Measurements from ENCODE around the gene ABO.
A peak's percentile ranks its signal among the peaks of the same experiment; 100 is the strongest.

The ABO gene

DNA sequence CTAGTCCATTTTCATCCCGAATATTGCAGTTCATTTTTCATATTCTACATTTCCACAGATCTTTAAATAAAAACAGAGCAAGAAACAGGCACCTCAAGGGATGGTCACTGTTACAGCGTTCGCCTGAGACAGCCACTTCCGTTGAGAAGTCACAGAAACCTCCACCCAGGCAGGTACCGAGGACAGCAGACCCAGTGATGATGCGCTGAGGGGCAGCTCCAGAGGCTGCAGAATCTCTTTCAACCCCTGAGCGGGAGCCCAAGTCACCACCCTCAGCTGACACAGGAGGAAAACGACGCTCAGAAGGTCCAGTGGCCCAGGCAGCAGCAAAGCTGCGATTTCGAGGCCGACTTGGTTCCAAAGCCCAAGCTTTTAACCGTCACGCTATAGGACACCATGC is 32.8 kb downstream of the ABO start:
- Histone ChIP-seq H3K27me3 (ENCODE audit: insufficient read depth, low read length, poor library complexity, severe bottlenecking) (no peaks in the 10 kb centered on the region), H4K20me1 (ENCODE audit: insufficient read depth, low read length, poor library complexity, severe bottlenecking) (no peaks in the 10 kb centered on the region), H3K9me3 (ENCODE audit: insufficient read depth, low read depth, low read length) (no peaks in the 10 kb centered on the region), H3F3A (ENCODE audit: low read depth) (no peaks in the 10 kb centered on the region), H3K4me3 (ENCODE audit: low read length, poor library complexity, severe bottlenecking) (no peak overlapping the region), H3K9me2 (replicated peaks; ENCODE audit: low read depth, low read length) (no peaks in the 10 kb centered on the region), H3K79me2 (ENCODE audit: insufficient read depth, low read length) (no peaks in the 10 kb centered on the region), H3K36me3 (ENCODE audit: insufficient read depth, low read length) (no peaks in the 10 kb centered on the region), H3K4me2 (ENCODE audit: low read depth, low read length, poor library complexity, severe bottlenecking) (no peak overlapping the region), H3K9ac (ENCODE audit: low read depth, low read length, poor library complexity, severe bottlenecking) (no peak overlapping the region), H2AFZ (ENCODE audit: low read length) (no peak overlapping the region), H3K4me1 (ENCODE audit: insufficient read depth, low read length, poor library complexity, severe bottlenecking) (no peaks in the 10 kb centered on the region)
- TF ChIP-seq EZH2phosphoT487 (IDR thresholded peaks at IDR 0.05; ENCODE audit: borderline replicate concordance) (no peak), CTCF (conservative IDR thresholded peaks at IDR 0.05; ENCODE audit: low read length) (no peak)

GRCh38 chr9:133239533-133240090 is 35.4 kb downstream of the ABO start:
- Histone ChIP-seq H3K79me2 (ENCODE audit: insufficient read depth, low read length) (no peaks in the 10 kb centered on the region), H2AFZ (ENCODE audit: low read length) (no peak overlapping the region), H3K27me3 (ENCODE audit: insufficient read depth, low read length, poor library complexity, severe bottlenecking) (no peaks in the 10 kb centered on the region), H3K4me1 (ENCODE audit: insufficient read depth, low read length, poor library complexity, severe bottlenecking) (no peaks in the 10 kb centered on the region), H3K4me2 (ENCODE audit: low read depth, low read length, poor library complexity, severe bottlenecking) (no peak overlapping the region), H3K9me3 (ENCODE audit: insufficient read depth, low read depth, low read length) (no peaks in the 10 kb centered on the region), H3K9me2 (replicated peaks; ENCODE audit: low read depth, low read length) (no peaks in the 10 kb centered on the region), H4K20me1 (ENCODE audit: insufficient read depth, low read length, poor library complexity, severe bottlenecking) (no peaks in the 10 kb centered on the region), H3F3A (ENCODE audit: low read depth) (no peaks in the 10 kb centered on the region), H3K36me3 (ENCODE audit: insufficient read depth, low read length) (no peaks in the 10 kb centered on the region), H3K9ac (ENCODE audit: low read depth, low read length, poor library complexity, severe bottlenecking) (no peak overlapping the region), H3K4me3 (ENCODE audit: low read length, poor library complexity, severe bottlenecking) (no peak overlapping the region)
- TF ChIP-seq EZH2phosphoT487 (IDR thresholded peaks at IDR 0.05; ENCODE audit: borderline replicate concordance), result no peak
- TF ChIP-seq CTCF (conservative IDR thresholded peaks at IDR 0.05; ENCODE audit: low read length), result no peak

DNA sequence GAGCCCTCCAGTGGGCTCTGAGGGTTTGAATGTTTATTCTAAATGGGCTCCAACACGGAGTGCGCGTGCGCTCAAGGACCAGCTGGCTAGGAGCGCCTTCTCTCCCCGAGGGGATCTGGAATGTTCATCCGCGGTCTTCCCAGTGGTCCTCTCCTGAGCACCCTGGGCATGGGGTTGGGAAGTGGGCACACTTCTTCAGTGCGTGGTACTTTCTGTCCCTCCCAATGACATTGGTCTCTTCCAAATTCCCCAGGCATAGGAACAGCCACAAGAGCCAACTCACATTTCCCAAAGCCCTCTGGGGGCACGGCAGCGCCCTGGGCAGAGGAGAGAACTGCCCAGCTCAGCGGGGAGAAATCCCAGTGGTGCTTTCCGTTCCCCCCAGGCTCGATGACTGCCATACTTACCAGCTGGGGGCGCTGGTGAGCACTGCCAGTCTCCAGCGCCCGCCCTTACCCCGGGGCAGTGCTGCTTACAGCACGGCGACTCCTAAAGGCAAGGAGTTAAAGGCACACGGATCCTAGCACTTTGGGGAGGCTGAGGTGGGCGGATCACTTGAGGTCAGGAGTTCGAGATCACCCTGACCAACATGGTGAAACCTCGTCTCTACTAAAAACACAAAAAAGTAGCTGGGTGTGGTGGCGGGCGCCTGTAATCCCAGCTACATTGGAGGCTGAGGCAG is 36.0 kb downstream of the ABO start:
- H4K20me1 ChIP-seq (ENCODE audit: insufficient read depth, low read length, poor library complexity, severe bottlenecking), result no peaks in the 10 kb centered on the region
- H3F3A ChIP-seq (ENCODE audit: low read depth), result no peaks in the 10 kb centered on the region
- H3K9ac ChIP-seq (ENCODE audit: low read depth, low read length, poor library complexity, severe bottlenecking), result no peak overlapping the region
- no peaks in the 10 kb centered on the region for H3K9me2 ChIP-seq (replicated peaks; ENCODE audit: low read depth, low read length)
- no peaks in the 10 kb centered on the region for H3K36me3 ChIP-seq (ENCODE audit: insufficient read depth, low read length)
- H2AFZ ChIP-seq (ENCODE audit: low read length), result no peak overlapping the region
- H3K79me2 ChIP-seq (ENCODE audit: insufficient read depth, low read length), result no peaks in the 10 kb centered on the region
- TF ChIP-seq CTCF (conservative IDR thresholded peaks at IDR 0.05; ENCODE audit: low read length) (peak; percentile 71), EZH2phosphoT487 (IDR thresholded peaks at IDR 0.05; ENCODE audit: borderline replicate concordance) (no peak)
- H3K27me3 ChIP-seq (ENCODE audit: insufficient read depth, low read length, poor library complexity, severe bottlenecking), result no peaks in the 10 kb centered on the region
- no peaks in the 10 kb centered on the region for H3K4me1 ChIP-seq (ENCODE audit: insufficient read depth, low read length, poor library complexity, severe bottlenecking)
- H3K4me2 ChIP-seq (ENCODE audit: low read depth, low read length, poor library complexity, severe bottlenecking), result no peak overlapping the region
- no peak overlapping the region for H3K4me3 ChIP-seq (ENCODE audit: low read length, poor library complexity, severe bottlenecking)
- no peaks in the 10 kb centered on the region for H3K9me3 ChIP-seq (ENCODE audit: insufficient read depth, low read depth, low read length)

Measured in Loucy (cell line).